Measurements from ENCODE around the gene EFL1. TPM values are rescaled to one million over a fixed set of nuclear protein-coding genes. Genes with fewer than 3 reads are reported as not detected.

EFL1 gene
- total RNA-seq, 1 donor from 2014 or later: 26.6 TPM

DNA sequence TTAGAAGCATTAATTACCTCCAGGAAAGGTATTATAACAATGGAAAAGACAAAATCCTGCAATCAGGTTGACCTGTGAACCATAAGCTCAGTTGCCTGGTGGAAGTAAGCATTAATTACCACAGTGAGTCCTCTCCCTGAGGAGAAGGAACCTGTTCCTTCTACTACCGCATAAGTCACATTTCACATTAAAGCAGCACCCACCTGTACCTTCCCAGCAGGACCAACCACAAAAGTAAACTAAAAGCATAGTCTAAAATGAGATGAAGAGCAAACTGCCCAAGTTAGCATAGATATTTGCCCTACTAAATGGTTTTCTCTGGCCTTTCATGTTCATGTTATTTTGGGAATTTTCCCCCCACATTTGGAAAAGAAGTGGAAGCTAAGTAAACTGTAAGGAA is 78.2 kb downstream of the EFL1 start:
- no peak for DNase-seq (ENCODE audit: low spot score)
- Mint-ChIP-seq H3K9me3 (no peaks in the 10 kb centered on the region), H3K4me1 (ENCODE audit: low read depth) (no peaks in the 10 kb centered on the region), H3K27ac (no peak overlapping the region), H3K36me3 (ENCODE audit: low read depth) (no peaks in the 10 kb centered on the region), H3K27me3 (ENCODE audit: low read depth) (no peaks in the 10 kb centered on the region), H3K4me3 (ENCODE audit: low read depth) (no peak overlapping the region)
- intact Hi-C loops (cut with micrococcal nuclease): no loop called here

DNA sequence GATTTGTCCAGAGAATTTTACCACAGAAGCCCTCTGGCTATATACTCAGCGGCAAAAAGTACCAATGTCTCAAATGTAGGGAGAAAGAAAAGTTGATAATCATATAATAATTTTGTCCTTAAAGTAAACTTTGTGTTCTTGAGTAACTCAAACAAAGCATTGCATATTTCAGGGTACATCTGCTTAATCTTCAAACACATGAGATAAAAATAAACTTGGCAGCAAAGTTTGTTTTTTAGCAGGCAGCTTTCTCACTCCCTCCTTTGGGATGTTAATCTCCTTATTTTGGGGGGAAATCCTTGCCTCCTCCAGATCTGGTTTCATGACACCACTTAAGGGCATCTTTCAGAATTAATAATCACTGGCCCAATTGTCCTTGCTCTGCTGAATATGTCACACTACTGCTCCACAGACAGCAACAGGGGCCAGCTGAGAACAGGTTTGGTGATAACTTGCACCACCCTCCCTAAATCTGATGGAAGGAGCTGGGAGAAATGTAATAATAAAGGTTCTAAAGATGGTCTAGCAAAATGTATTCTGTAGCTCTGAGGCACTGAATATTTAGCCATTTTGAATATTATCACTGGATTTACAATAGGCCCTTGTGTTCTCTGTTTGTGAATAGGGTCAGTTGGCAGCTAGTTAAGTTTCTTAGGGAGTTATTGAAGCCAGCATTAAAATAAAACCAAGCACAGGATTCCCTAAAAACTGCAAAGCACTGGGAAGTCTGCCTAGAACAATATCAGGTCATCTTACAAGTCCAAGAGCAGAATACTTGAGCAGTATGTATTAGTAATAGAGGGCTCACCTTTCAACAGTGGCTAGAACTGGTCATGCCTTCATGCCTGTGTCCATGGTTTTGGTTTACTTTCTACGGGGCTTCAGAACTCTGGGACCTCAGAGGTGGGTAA is 79.2 kb downstream of the EFL1 start:
- H3K9me3 Mint-ChIP-seq: no peaks in the 10 kb centered on the region
- no peaks in the 10 kb centered on the region for H3K27me3 Mint-ChIP-seq (ENCODE audit: low read depth)
- DNase-seq (ENCODE audit: low spot score): no peak
- no peaks in the 10 kb centered on the region for H3K36me3 Mint-ChIP-seq (ENCODE audit: low read depth)
- intact Hi-C loops (cut with micrococcal nuclease): no loop called here
- no peaks in the 10 kb centered on the region for H3K4me1 Mint-ChIP-seq (ENCODE audit: low read depth)
- H3K27ac Mint-ChIP-seq: no peak overlapping the region
- H3K4me3 Mint-ChIP-seq (ENCODE audit: low read depth): no peak overlapping the region

DNA sequence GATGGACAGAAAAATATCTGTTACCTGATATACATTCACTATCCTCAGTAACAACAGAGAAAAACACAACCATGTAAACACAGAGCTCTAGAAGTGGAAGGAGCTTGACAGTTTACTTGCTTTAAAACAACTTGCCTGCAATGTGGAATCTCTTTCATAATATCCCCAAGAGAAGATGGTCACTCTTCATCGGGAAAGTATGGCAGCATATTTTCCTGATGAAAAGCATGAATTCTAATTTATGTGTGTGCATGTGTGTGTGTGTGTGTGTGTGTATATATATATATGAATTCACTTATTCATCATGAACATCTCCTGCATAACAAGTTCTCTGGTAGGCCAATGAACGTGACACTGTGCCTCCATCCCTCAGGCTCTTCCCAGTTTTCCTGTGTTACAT is 81.2 kb downstream of the EFL1 start:
- Mint-ChIP-seq H3K4me1 (ENCODE audit: low read depth) (no peaks in the 10 kb centered on the region), H3K27ac (no peak overlapping the region), H3K4me3 (ENCODE audit: low read depth) (no peak overlapping the region), H3K9me3 (no peaks in the 10 kb centered on the region), H3K27me3 (ENCODE audit: low read depth) (no peaks in the 10 kb centered on the region), H3K36me3 (ENCODE audit: low read depth) (no peaks in the 10 kb centered on the region)
- DNase-seq (ENCODE audit: low spot score): no peak
- intact Hi-C loops (cut with micrococcal nuclease): no loop called here

DNA sequence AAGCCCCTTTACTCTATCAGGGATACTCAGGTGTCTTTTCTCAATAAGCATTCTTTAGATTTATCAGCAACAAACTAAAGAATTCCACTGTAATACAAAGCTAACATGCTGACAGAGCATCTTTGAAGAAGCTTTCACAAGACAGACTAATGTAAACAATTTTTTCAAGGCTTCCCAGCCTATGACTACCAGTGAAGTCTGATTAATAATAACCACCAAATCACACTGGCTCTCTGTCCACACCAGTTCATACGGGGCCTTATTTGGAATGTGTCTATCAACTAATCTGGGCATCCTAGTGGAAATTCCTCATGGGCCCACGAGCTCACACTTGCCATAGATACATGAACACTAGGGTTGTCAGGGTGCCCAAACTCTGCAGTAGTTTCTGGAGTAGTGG is 84.5 kb downstream of the EFL1 start:
- Mint-ChIP-seq H3K4me1 (ENCODE audit: low read depth) (no peaks in the 10 kb centered on the region), H3K4me3 (ENCODE audit: low read depth) (no peak overlapping the region), H3K36me3 (ENCODE audit: low read depth) (no peaks in the 10 kb centered on the region), H3K9me3 (no peaks in the 10 kb centered on the region), H3K27ac (no peak overlapping the region), H3K27me3 (ENCODE audit: low read depth) (no peaks in the 10 kb centered on the region)
- DNase-seq (ENCODE audit: low spot score): no peak
- intact Hi-C loops (cut with micrococcal nuclease): no loop called here

DNA sequence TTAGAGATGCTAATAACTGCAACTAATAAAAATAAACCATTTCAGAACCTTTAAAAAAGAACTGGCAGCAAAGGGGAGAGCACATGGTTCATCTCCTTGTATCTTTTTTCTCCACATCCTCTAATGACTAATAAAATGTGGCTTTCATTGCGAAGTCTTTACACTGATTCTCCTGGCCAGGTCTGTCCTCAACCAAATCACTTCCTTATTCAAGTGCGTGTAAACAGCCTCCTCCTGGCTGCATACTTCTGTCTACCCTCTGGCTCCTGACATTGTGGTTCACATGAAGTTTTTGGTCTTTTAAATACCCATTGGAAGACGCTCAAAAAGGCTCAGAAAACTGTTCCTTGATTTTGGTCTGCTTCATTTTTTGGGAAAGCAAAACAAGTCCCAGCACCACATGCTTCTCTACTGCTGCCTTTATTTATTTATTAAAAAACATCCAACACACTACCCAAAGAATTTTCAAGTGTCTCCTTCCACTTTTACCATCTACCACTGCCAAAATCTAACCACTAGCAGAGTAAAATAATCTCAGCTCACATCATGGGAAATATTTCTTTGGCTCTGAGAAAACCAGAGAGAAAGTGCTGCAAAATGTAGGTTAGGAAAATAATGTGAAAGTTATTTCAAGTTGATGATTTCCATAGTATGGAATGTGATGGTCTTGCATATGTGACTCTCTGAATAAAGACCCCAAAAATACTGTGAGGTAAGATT is 85.1 kb downstream of the EFL1 start:
- no peaks in the 10 kb centered on the region for H3K27me3 Mint-ChIP-seq (ENCODE audit: low read depth)
- H3K4me3 Mint-ChIP-seq (ENCODE audit: low read depth): no peak overlapping the region
- H3K36me3 Mint-ChIP-seq (ENCODE audit: low read depth): no peaks in the 10 kb centered on the region
- intact Hi-C loops (cut with micrococcal nuclease): no loop called here
- no peaks in the 10 kb centered on the region for H3K9me3 Mint-ChIP-seq
- H3K27ac Mint-ChIP-seq: no peak overlapping the region
- DNase-seq (ENCODE audit: low spot score): no peak
- no peaks in the 10 kb centered on the region for H3K4me1 Mint-ChIP-seq (ENCODE audit: low read depth)

DNA sequence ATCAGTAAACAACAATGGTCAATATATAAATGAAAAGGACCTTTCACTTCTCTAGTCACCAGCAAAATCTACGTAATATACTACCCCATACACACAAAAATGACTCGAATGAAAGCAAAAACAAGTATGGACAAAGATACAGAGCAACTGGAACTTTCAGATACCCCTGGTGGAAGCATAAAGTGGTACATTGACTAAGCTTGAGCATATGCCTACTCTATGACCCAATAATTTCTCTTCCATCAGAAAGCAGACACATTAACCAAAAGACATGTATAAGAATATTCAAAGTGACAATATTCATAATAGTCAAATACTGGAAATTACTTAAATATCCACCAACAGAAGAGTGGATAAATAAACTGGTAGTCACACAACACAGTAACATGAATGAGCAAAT is 86.0 kb downstream of the EFL1 start:
- Mint-ChIP-seq H3K4me3 (ENCODE audit: low read depth) (no peak overlapping the region), H3K36me3 (ENCODE audit: low read depth) (no peaks in the 10 kb centered on the region), H3K27me3 (ENCODE audit: low read depth) (no peaks in the 10 kb centered on the region), H3K27ac (no peak overlapping the region), H3K9me3 (no peaks in the 10 kb centered on the region), H3K4me1 (ENCODE audit: low read depth) (no peaks in the 10 kb centered on the region)
- intact Hi-C loops (cut with micrococcal nuclease): no loop called here
- DNase-seq (ENCODE audit: low spot score): no peak

DNA sequence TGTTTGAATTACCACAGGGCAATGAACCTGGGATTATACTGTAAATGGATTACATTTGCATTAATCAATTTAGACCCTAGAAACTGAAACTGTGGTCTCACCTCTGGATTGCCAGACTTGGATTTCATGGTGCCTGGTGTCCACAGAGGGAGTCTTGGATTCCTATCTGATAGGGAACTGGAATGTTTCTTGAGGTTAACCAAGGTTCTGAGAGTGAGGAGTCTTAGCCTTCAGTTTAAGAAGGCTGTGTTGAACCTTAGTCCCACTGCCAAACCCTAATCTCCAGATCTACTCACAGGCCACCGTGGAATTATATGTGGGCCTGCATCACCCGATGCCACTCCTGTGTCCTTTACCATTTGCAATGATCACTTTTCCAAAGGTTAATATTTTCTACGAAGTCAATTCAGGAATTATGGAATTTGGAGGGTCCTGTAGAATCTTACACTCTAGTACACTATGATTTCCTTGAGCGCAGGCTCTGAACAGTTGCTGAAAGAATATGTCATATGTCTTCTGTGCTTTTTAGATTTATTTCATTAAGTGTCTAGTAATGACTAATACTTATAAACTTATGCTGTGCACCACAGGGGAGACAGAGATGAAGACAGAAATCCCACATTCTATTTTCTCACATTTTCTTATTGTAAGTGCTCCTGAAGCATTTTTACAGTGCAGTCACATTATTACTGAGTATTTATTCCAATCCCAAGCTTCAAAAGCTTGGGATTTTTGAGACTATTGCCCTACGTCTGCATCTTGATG is 87.9 kb downstream of the EFL1 start:
- Mint-ChIP-seq H3K27me3 (ENCODE audit: low read depth) (no peaks in the 10 kb centered on the region), H3K4me1 (ENCODE audit: low read depth) (no peaks in the 10 kb centered on the region), H3K4me3 (ENCODE audit: low read depth) (no peak overlapping the region), H3K9me3 (no peaks in the 10 kb centered on the region), H3K36me3 (ENCODE audit: low read depth) (no peaks in the 10 kb centered on the region), H3K27ac (no peak overlapping the region)
- intact Hi-C loops (cut with micrococcal nuclease): no loop called here
- DNase-seq (ENCODE audit: low spot score): no peak

DNA sequence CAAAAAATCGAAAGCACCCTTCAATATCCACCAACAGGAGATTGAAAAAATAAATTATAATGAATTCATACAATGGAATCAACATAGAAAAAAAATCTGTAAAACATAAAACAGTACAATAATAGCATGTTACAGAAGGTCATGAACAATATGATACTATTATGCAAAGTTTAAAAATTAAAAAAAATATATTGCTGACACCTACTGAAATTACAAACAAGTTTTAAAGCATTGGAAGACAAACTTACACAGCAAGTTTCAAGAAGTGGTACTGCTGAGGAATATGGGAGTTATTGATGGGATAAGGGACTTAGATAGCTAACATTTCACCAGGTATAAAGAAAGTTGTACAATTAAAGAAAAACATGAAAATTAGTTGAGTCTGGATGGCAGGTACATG is 89.4 kb downstream of the EFL1 start:
- Mint-ChIP-seq H3K27ac (no peak overlapping the region), H3K36me3 (ENCODE audit: low read depth) (peaks cover 3% of the 10 kb centered on the region), H3K9me3 (no peaks in the 10 kb centered on the region), H3K4me1 (ENCODE audit: low read depth) (peaks cover 1% of the 10 kb centered on the region), H3K27me3 (ENCODE audit: low read depth) (no peaks in the 10 kb centered on the region), H3K4me3 (ENCODE audit: low read depth) (no peak overlapping the region)
- no peak for DNase-seq (ENCODE audit: low spot score)
- intact Hi-C loops (cut with micrococcal nuclease): no loop called here

DNA sequence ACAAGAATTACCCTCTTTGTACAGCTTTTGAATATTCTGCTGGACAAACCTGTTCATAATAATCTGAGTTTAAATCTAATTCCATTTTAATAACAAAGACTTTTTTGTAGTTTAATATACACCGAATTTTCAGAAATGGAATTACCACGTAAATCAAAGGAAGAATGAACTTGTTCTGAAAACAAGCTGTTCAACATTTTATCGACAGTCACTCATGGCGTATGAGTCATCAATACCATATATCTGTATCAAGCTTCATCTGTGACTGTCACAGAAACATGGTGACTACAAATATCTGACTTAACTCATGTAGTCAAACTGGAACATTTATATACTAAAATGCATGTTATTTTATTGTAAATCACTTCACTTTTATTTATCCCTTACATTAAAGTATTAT is 90.0 kb downstream of the EFL1 start:
- intact Hi-C loops (cut with micrococcal nuclease): no loop called here
- Mint-ChIP-seq H3K27me3 (ENCODE audit: low read depth) (no peaks in the 10 kb centered on the region), H3K36me3 (ENCODE audit: low read depth) (peaks cover 3% of the 10 kb centered on the region), H3K9me3 (no peaks in the 10 kb centered on the region), H3K4me3 (ENCODE audit: low read depth) (no peak overlapping the region), H3K4me1 (ENCODE audit: low read depth) (peaks cover 1% of the 10 kb centered on the region), H3K27ac (no peak overlapping the region)
- no peak for DNase-seq (ENCODE audit: low spot score)

DNA sequence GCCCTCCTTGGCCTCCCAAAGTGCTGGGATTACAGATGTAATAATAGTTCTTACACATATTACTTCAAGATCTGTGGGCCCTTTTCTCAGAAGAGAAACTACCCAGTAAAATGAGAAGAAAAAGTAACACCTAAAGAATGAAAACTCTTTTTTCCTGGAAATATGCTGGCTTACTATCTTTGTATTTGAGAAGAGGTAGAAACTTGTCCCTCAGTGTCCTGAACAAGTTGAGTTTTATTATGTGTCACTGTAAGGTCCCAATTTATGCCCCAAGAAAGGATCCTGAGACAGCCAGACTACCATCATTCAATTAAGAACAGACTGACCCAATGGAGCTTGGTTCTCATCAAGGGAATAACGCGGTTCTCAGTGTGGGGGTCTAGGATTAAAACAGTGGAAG is 93.8 kb downstream of the EFL1 start:
- Mint-ChIP-seq H3K4me3 (ENCODE audit: low read depth) (no peak overlapping the region), H3K27ac (no peak overlapping the region), H3K9me3 (no peaks in the 10 kb centered on the region), H3K4me1 (ENCODE audit: low read depth) (peaks cover 10% of the 10 kb centered on the region), H3K27me3 (ENCODE audit: low read depth) (no peaks in the 10 kb centered on the region), H3K36me3 (ENCODE audit: low read depth) (peaks cover 7% of the 10 kb centered on the region)
- intact Hi-C loops (cut with micrococcal nuclease): no loop called here
- DNase-seq (ENCODE audit: low spot score): no peak

DNA sequence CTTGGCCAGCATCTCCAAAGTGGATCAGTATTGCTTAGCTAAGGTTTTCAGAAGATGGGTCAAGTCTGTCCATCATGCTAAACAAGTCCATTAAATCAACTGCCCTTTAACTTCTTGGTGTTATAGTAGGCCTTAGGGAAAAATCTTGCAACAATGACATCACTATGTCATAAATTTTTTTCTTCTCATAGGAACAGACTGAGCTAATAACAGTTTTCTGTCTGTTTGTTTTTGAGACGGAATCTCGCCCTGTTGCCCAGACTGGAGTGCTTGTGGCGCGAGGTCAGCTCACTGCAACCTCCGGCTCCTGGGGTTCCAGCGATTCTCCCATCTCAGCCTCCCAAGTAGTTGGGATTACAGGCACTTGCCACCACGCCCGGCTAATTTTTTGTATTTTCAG is 94.2 kb downstream of the EFL1 start:
- H3K4me1 Mint-ChIP-seq (ENCODE audit: low read depth): peaks cover 10% of the 10 kb centered on the region
- H3K36me3 Mint-ChIP-seq (ENCODE audit: low read depth): peaks cover 7% of the 10 kb centered on the region
- no peaks in the 10 kb centered on the region for H3K27me3 Mint-ChIP-seq (ENCODE audit: low read depth)
- H3K27ac Mint-ChIP-seq: no peak overlapping the region
- H3K4me3 Mint-ChIP-seq (ENCODE audit: low read depth): no peak overlapping the region
- intact Hi-C loops (cut with micrococcal nuclease): no loop called here
- no peaks in the 10 kb centered on the region for H3K9me3 Mint-ChIP-seq
- DNase-seq (ENCODE audit: low spot score): no peak

DNA sequence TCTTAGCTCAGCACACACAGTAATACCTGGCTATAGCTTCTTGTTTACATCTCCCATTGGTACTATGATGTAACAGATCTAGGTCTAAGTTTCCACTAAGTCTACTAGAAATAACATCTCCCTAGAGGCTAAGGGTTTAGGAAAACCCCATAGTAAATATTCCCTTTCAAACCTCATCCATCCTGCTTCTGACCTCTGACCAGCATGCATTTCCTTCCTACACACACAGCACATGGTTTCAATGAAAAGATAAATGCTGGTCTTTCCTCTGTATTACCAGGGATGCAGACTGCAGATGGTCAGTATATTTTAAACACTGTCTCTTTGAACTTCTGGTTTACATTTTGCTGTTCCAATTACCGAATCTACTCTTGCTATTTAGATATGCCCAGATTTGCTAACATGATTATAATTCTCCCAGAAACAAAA is 96.6 kb downstream of the EFL1 start:
- no peaks in the 10 kb centered on the region for H3K9me3 Mint-ChIP-seq
- no peaks in the 10 kb centered on the region for H3K27me3 Mint-ChIP-seq (ENCODE audit: low read depth)
- H3K4me3 Mint-ChIP-seq (ENCODE audit: low read depth): no peak overlapping the region
- H3K36me3 Mint-ChIP-seq (ENCODE audit: low read depth): peaks cover 13% of the 10 kb centered on the region
- peaks cover 10% of the 10 kb centered on the region for H3K4me1 Mint-ChIP-seq (ENCODE audit: low read depth)
- DNase-seq (ENCODE audit: low spot score): no peak
- H3K27ac Mint-ChIP-seq: no peak overlapping the region
- intact Hi-C loops (cut with micrococcal nuclease): no loop called here

DNA sequence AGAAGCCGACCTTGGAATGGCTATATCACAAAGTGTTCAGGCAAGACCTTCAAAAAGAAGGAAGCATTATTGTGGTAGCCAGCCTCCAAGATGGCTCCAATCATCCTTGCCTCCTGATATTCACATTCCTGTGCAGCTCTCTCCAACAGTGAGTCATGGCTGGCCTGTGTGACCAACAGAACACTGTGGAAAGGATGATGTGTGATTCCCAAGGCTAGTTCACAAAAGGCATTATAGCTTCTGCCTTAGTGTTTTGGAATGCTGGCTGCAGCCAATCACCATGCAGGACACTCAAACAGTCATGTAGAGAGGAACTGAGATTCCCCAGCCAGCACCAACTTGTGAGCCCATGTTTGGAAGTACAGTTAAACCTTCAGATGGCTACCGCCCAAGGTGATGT is 102.6 kb downstream of the EFL1 start:
- H3K4me1 Mint-ChIP-seq (ENCODE audit: low read depth): no peaks in the 10 kb centered on the region
- H3K36me3 Mint-ChIP-seq (ENCODE audit: low read depth): peaks cover 16% of the 10 kb centered on the region
- intact Hi-C loops (cut with micrococcal nuclease): no loop called here
- DNase-seq (ENCODE audit: low spot score): no peak
- H3K27me3 Mint-ChIP-seq (ENCODE audit: low read depth): no peaks in the 10 kb centered on the region
- H3K9me3 Mint-ChIP-seq: no peaks in the 10 kb centered on the region
- no peak overlapping the region for H3K4me3 Mint-ChIP-seq (ENCODE audit: low read depth)
- no peak overlapping the region for H3K27ac Mint-ChIP-seq
